H9 (cell line): ENCODE measurements around the gene VAV3. TPM values are rescaled to one million over a fixed set of nuclear protein-coding genes. Genes with fewer than 3 reads are reported as not detected.

Experiments used
- DNase-seq: peaks from one replicate; pipeline ENCODE4 v3.0.0-alpha.2; 2017
- H2AFZ ChIP-seq: one replicate; pipeline ENCODE4 v1.6.1; 2013; ENCODE audit warnings: mild to moderate bottlenecking, low read length, control low read depth, moderate library complexity
- H2AK5ac ChIP-seq: 2 replicates; pipeline ENCODE4 v1.6.1; 2013; ENCODE audit warnings: low read length, control low read depth, mixed read lengths; ENCODE audit not compliant: insufficient read length
- H2BK120ac ChIP-seq: one replicate; pipeline ENCODE4 v1.6.1; 2013; ENCODE audit warnings: low read depth, mild to moderate bottlenecking, low read length, control low read depth, inconsistent platforms; ENCODE audit not compliant: poor library complexity, severe bottlenecking
- H2BK12ac ChIP-seq: 2 replicates; pipeline ENCODE4 v1.6.1; 2013; ENCODE audit warnings: low read length, control low read depth, mixed read lengths, low read depth; ENCODE audit not compliant: insufficient read length
- H2BK15ac ChIP-seq: 2 replicates; pipeline ENCODE4 v1.6.1; 2013; ENCODE audit warnings: low read depth, low read length, control low read depth
- H2BK20ac ChIP-seq: one replicate; pipeline ENCODE4 v1.6.1; 2013; ENCODE audit warnings: low read depth, mild to moderate bottlenecking, low read length, control low read depth, inconsistent platforms; ENCODE audit not compliant: poor library complexity, severe bottlenecking
- H2BK5ac ChIP-seq: 2 replicates; pipeline ENCODE4 v1.6.1; 2013; ENCODE audit warnings: low read length, control low read depth, mixed read lengths; ENCODE audit not compliant: insufficient read length
- H3K14ac ChIP-seq: 2 replicates; pipeline ENCODE4 v1.6.1; 2013; ENCODE audit warnings: low read length, control low read depth; ENCODE audit not compliant: insufficient read depth
- H3K18ac ChIP-seq: 2 replicates; pipeline ENCODE4 v1.6.1; 2013; ENCODE audit warnings: low read depth, mild to moderate bottlenecking, mixed read lengths, low read length, control low read depth; ENCODE audit not compliant: insufficient read length
- H3K23ac ChIP-seq: 2 replicates; pipeline ENCODE4 v1.6.1; 2013; ENCODE audit warnings: low read length, control low read depth, mixed read lengths, low read depth; ENCODE audit not compliant: insufficient read length
- H3K23me2 ChIP-seq: 2 replicates; pipeline ENCODE4 v1.6.1; 2013; ENCODE audit warnings: low read depth, mild to moderate bottlenecking, mixed read lengths, low read length, control low read depth; ENCODE audit not compliant: insufficient read length, poor library complexity, severe bottlenecking
- H3K27ac ChIP-seq: 2 replicates; pipeline ENCODE4 v1.5.1; 2013; ENCODE audit warnings: low read length, control low read depth, mixed read lengths, low read depth; ENCODE audit not compliant: insufficient read length
- H3K27me3 ChIP-seq: 2 replicates; pipeline ENCODE4 v1.6.1; 2013; ENCODE audit warnings: low read length, control low read depth, inconsistent platforms; ENCODE audit not compliant: insufficient read depth
- H3K4ac ChIP-seq: 2 replicates; pipeline ENCODE4 v1.6.1; 2013; ENCODE audit warnings: low read depth, mild to moderate bottlenecking, control low read depth, inconsistent platforms, low read length, moderate library complexity
- H3K4me1 ChIP-seq: 2 replicates; pipeline ENCODE4 v1.6.1; 2013; ENCODE audit warnings: low read length, control low read depth, inconsistent platforms; ENCODE audit not compliant: insufficient read depth
- H3K4me2 ChIP-seq: 2 replicates; pipeline ENCODE4 v1.6.1; 2013; ENCODE audit warnings: low read length, control low read depth, mixed read lengths; ENCODE audit not compliant: insufficient read length, insufficient read depth
- H3K56ac ChIP-seq: 2 replicates; pipeline ENCODE4 v1.6.1; 2013; ENCODE audit warnings: low read depth, mild to moderate bottlenecking, mixed read lengths, low read length, control low read depth; ENCODE audit not compliant: insufficient read length
- H3K79me1 ChIP-seq: 2 replicates; pipeline ENCODE4 v1.6.1; 2013; ENCODE audit warnings: low read depth, mild to moderate bottlenecking, moderate library complexity, low read length, control low read depth, inconsistent platforms; ENCODE audit not compliant: insufficient read depth, poor library complexity, severe bottlenecking
- H3K79me2 ChIP-seq: 2 replicates; pipeline ENCODE4 v1.6.1; 2013; ENCODE audit warnings: low read length, control low read depth, inconsistent platforms; ENCODE audit not compliant: insufficient read depth
- H3K9ac ChIP-seq: 2 replicates; pipeline ENCODE4 v1.6.1; 2013; ENCODE audit warnings: low read length, control low read depth, mixed read lengths; ENCODE audit not compliant: insufficient read length; ENCODE audit errors: extremely low read depth
- H3K9me3 ChIP-seq: one replicate; pipeline ENCODE4 v1.6.1; 2013; ENCODE audit warnings: low read depth, low read length, inconsistent platforms; ENCODE audit not compliant: control insufficient read depth
- H3T11ph ChIP-seq: one replicate; pipeline ENCODE4 v1.6.1; 2013; ENCODE audit warnings: mild to moderate bottlenecking, low read length, control low read depth, inconsistent platforms
- H4K20me1 ChIP-seq: one replicate; pipeline ENCODE4 v1.6.1; 2013; ENCODE audit not compliant: control insufficient read depth, insufficient read length, insufficient read depth
- H4K5ac ChIP-seq: 2 replicates; pipeline ENCODE4 v1.6.1; 2013; ENCODE audit warnings: low read depth, mild to moderate bottlenecking, mixed read lengths, low read length, control low read depth; ENCODE audit not compliant: insufficient read length
- H4K8ac ChIP-seq: replicated peaks from 2 replicates; pipeline ENCODE4 v1.6.1; 2013; ENCODE audit warnings: low read length, control low read depth, mixed read lengths, low read depth; ENCODE audit not compliant: insufficient read length
- H4K91ac ChIP-seq: 2 replicates; pipeline ENCODE4 v1.6.1; 2013; ENCODE audit warnings: low read depth, mild to moderate bottlenecking, moderate library complexity, mixed read lengths, low read length, control low read depth; ENCODE audit not compliant: insufficient read length
- H3K27ac Mint-ChIP-seq, 3 experiments: 2 replicates in 2 of 3; 3 replicates in 1 of 3; pipeline ENCODE4 v1.8.0; 2020 to 2021; ENCODE audit warnings: mixed read lengths in 3 of 3, mild to moderate bottlenecking in 1 of 3, moderate library complexity in 1 of 3
- H3K27me3 Mint-ChIP-seq: 2 replicates; pipeline ENCODE4 v1.8.0; 2021; ENCODE audit warnings: low read depth, mild to moderate bottlenecking, moderate library complexity, mixed read lengths
- H3K36me3 Mint-ChIP-seq, 3 experiments: 2 replicates in 2 of 3; 3 replicates in 1 of 3; pipeline ENCODE4 v1.8.0; 2020 to 2021; ENCODE audit warnings: low read depth in 3 of 3, mixed read lengths in 3 of 3; ENCODE audit not compliant: insufficient read depth in 1 of 3
- H3K4me1 Mint-ChIP-seq, 2 experiments: 2 replicates each; pipeline ENCODE4 v1.8.0; 2020; ENCODE audit warnings: mixed read lengths in 2 of 2
- H3K4me3 Mint-ChIP-seq, 2 experiments: 2 replicates in 1 of 2; 3 replicates in 1 of 2; pipeline ENCODE4 v1.8.0; 2020 to 2021; ENCODE audit warnings: mild to moderate bottlenecking in 2 of 2, mixed read lengths in 2 of 2, moderate library complexity in 1 of 2
- H3K9me3 Mint-ChIP-seq, 2 experiments: 2 replicates in 1 of 2; 3 replicates in 1 of 2; pipeline ENCODE4 v1.8.0; 2020; ENCODE audit warnings: mild to moderate bottlenecking in 2 of 2, mixed read lengths in 2 of 2, moderate library complexity in 1 of 2
- CTCF ChIP-seq: fragments of 200-600 bp; sonication (generic); conservative IDR thresholded peaks from 3 replicates; pipeline ENCODE4 v1.8.0; 2021; ENCODE audit warnings: antibody characterized with exemption, mild to moderate bottlenecking
- WGBS: extraction: QIAGEN DNeasy Blood & Tissue Kit; methylation state at CpG from one replicate; pipeline ENCODE4 v1.1.7; 2013; ENCODE audit warnings: missing lambda C conversion rate, low lambda C conversion rate, mixed read lengths; ENCODE audit not compliant: insufficient read length; ENCODE audit errors: extremely low coverage; 5-methylcytosine and 5-hydroxymethylcytosine counted together
- total RNA-seq: library from RNA; stranded (reverse); gene quantifications from 2 replicates; pipeline ENCODE4 v1.2.1, GENCODE V29; 2021

Gene VAV3
- total RNA-seq, 1 experiment from 2014 or later, result 5.1 TPM

GRCh38 chr1:107538502-107538901 lies 426.5 kb downstream of the VAV3 start:
- Histone ChIP-seq H3T11ph (no peak overlapping the region), H3K4me2 (no peak overlapping the region), H3K79me1 (no peaks in the 10 kb centered on the region), H3K4me1 (no peaks in the 10 kb centered on the region), H4K91ac (no peak overlapping the region), H3K56ac (no peak overlapping the region), H3K4ac (no peak overlapping the region), H3K79me2 (no peaks in the 10 kb centered on the region), H4K8ac (no peak overlapping the region), H2BK5ac (no peak overlapping the region), H2BK20ac (no peak overlapping the region), H4K20me1 (no peaks in the 10 kb centered on the region), H3K14ac (no peak overlapping the region), H3K18ac (no peak overlapping the region), H3K27me3 (no peaks in the 10 kb centered on the region), H3K9ac (no peak overlapping the region), H2BK12ac (no peak overlapping the region), H4K5ac (no peak overlapping the region), H3K9me3 (no peaks in the 10 kb centered on the region), H3K27ac (no peak overlapping the region), H2BK120ac (no peak overlapping the region), H2BK15ac (no peak overlapping the region), H2AFZ (no peak overlapping the region), H2AK5ac (no peak overlapping the region), H3K23ac (no peak overlapping the region), H3K23me2 (no peaks in the 10 kb centered on the region)
- Mint-ChIP-seq H3K27me3 (no peaks in the 10 kb centered on the region), H3K36me3 (no peaks in the 10 kb centered on the region; a peak in 1 of 7 replicates), H3K4me3 (no peak overlapping the region), H3K4me1 (peaks cover 22 to 25% of the 10 kb centered on the region in 2 experiments), H3K27ac (0 out of 7 replicates have a peak overlapping the region, but pooled peaks of 1 of the 3 experiments have one; percentile 28), H3K9me3 (no peaks in the 10 kb centered on the region)
- WGBS, result no CpG with 5 or more reads among the region's 5 CpGs
- TF ChIP-seq CTCF, result no peak
- DNase-seq, result no peak
